Activated T-cell treated with anti-CD3 and anti-CD28 coated beads for 48 hours (primary cell): ENCODE measurements around the gene KDM6B.
"Not testable (repeated sequence)": the region's sequence is repeated elsewhere in the genome, so short reads cannot be mapped to it uniquely, and the experiment has no call there.

Experiments
- DNase-seq: peaks from one replicate; pipeline ENCODE4 v3.0.0-alpha.2; 2020; ENCODE audit warnings: low read depth

Gene KDM6B

DNA sequence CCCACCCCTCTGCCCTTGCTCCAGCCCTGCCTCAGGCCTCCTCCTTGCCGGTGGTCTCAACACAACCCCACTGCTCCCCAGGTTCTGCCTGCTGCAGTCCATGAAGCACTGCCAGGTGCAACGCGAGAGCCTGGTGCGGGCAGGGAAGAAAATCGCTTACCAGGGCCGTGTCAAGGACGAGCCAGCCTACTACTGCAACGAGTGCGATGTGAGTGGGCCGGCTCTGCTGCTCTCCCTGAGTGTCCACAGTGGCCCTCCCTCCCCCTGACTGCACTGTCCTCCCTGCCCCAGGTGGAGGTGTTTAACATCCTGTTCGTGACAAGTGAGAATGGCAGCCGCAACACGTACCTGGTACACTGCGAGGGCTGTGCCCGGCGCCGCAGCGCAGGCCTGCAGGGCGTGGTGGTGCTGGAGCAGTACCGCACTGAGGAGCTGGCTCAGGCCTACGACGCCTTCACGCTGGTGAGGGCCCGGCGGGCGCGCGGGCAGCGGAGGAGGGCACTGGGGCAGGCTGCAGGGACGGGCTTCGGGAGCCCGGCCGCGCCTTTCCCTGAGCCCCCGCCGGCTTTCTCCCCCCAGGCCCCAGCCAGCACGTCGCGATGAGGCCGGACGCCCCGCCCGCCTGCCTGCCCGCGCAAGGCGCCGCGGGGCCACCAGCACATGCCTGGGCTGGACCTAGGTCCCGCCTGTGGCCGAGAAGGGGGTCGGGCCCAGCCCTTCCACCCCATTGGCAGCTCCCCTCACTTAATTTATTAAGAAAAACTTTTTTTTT, 19.1 kb downstream of the KDM6B start:
- no peak for DNase-seq

DNA sequence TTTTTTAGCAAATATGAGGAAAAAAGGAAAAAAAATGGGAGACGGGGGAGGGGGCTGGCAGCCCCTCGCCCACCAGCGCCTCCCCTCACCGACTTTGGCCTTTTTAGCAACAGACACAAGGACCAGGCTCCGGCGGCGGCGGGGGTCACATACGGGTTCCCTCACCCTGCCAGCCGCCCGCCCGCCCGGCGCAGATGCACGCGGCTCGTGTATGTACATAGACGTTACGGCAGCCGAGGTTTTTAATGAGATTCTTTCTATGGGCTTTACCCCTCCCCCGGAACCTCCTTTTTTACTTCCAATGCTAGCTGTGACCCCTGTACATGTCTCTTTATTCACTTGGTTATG, 19.6 kb downstream of the KDM6B start:
- DNase-seq, result no peak

DNA sequence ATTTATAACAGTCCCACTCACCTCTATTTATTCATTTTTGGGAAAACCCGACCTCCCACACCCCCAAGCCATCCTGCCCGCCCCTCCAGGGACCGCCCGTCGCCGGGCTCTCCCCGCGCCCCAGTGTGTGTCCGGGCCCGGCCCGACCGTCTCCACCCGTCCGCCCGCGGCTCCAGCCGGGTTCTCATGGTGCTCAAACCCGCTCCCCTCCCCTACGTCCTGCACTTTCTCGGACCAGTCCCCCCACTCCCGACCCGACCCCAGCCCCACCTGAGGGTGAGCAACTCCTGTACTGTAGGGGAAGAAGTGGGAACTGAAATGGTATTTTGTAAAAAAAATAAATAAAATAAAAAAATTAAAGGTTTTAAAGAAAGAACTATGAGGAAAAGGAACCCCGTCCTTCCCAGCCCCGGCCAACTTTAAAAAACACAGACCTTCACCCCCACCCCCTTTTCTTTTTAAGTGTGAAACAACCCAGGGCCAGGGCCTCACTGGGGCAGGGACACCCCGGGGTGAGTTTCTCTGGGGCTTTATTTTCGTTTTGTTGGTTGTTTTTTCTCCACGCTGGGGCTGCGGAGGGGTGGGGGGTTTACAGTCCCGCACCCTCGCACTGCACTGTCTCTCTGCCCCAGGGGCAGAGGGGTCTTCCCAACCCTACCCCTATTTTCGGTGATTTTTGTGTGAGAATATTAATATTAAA, 20.2 kb downstream of the KDM6B start:
- no peak for DNase-seq

DNA sequence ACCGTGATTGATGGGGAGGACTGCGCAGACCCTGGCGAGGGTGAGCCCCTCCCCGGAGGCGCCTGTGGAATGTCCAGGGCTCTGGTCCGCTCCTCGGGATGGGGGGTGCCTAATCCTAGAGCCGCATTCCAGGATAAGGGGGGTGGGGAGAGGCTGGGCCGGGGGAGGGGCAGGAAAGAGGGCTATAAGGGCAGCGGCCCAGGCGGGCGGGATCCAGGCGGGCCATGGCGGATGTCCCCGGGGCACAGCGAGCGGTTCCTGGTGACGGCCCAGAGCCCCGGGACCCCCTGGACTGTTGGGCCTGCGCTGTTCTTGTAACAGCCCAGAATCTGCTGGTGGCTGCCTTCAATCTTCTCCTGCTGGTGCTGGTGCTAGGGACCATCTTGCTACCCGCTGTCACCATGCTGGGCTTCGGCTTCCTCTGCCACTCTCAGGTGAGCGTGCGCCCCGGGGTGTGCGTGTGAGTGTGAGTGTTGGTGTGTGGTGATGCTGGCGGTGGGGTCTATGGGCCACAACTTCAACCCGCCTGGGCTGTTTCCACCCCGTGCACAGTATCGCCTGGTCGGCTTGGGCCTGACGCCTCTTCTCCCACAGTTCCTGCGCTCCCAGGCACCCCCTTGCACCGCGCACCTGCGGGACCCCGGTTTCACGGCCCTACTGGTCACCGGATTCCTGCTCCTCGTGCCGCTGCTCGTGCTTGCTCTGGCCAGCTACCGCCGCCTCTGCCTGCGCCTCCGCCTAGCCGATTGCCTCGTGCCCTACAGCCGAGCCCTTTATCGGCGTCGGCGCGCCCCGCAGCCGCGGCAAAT, 21.0 kb downstream of the KDM6B start, which contains the start of gene TMEM88:
TMEM88 (plus strand) TSS at position 216 of the 809 bp plus-strand sequence; CDS start at position 225, 9 bp downstream.
- DNase-seq, result no peak

DNA sequence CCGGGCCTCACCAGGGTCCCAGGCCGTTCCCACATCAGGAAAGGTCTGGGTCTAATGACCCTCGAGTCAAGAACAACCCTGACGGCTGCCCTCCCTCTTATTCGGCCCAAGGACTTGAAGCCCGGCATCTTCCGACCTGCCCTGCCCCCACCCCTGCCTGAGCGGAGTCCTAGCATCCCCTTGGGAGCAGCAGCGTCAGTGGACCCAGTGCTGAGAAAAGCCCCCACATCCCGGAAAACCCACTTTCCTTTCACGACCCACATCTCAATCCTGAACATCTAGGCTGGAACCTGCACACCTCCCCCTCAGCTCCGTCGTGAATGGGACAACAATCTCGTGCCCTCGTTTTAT, 21.6 kb downstream of the KDM6B start:
- no peak for DNase-seq

DNA sequence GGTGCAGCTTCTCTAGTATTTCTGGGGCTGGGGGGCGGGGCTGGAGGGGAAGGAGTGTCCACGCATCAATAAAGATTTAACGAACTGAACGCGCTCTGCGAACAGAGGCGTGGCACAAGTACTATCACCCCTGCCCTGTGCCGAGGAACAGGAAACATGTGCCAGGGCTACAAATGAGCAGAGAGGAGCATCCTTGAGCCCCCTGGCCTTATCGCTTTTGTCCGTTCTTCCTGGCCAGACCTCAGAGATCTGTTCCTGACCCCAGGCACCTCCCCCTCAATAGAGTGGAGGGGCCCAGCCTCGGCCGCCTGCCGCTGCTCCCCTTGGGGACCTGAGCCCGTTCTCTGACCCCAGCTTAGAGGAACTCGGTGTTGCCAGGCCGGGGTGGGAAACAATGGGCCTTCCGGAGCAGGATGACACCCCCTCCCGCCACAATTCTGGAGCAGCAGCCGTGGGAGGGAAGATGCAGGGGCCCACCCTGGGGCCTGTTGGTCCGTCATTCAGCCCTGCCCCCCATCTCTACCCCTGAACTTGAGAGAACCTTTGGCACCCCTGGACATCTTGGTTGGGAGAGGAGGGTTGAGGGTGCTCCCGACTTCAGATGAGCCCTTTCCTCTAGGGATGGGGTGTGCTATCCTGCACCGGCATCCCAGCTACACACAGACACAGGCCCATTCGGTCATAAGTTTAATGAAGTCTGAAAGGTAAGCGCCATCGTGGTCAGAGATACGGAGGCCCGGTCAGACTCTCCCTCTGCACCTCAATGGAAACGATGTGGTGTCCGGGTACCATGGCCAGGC, 22.2 kb downstream of the KDM6B start:
- DNase-seq, result no peak

DNA sequence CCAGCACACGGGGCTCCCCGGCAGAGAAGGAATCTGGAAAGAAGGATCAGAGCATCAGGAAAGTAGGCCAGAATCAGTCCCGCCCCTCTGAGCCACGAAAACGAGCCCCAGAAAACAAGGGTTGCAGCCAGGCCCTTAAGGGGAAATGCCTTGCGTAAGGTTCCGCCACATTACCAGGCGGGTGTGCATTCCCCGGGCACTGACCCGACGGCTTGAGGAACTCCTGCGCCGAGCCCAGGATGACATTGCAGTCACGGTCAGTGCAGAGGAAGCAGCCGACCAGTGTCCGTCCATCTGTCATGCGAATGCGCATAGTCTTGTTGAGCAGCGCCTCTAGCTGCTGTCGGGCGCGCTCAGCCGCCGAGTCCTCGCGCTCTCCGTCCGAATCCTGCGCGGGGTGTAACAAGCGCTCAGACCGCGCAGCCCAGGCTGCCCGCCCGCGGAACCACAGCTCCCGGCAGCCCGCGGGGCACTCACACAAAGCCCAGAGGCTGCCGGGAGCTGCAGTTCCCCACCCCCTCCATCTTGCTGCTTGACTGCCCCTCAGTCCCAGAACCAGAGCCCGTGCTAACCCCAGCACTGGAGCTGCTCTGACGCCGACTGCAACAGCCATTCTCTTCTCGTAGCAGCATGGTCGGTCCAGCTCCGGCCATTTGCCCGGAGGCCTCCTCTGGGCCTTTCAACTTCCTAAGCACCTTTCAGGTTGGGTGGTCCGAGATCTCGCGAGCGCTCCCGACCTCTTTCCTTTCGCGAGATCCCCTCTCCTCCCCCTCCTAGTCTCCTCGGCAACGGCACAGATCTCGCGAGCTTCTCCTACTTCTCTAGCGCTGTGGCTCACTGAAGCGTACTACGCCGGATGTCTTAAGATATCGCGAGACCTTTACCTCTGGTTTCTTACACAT, 23.0 kb downstream of the KDM6B start, which contains the start of gene NAA38:
NAA38 (minus strand) TSS at position 749 of the 902 bp plus-strand sequence; CDS start at position 653, 96 bp downstream.
- DNase-seq, result peak; percentile 87

DNA sequence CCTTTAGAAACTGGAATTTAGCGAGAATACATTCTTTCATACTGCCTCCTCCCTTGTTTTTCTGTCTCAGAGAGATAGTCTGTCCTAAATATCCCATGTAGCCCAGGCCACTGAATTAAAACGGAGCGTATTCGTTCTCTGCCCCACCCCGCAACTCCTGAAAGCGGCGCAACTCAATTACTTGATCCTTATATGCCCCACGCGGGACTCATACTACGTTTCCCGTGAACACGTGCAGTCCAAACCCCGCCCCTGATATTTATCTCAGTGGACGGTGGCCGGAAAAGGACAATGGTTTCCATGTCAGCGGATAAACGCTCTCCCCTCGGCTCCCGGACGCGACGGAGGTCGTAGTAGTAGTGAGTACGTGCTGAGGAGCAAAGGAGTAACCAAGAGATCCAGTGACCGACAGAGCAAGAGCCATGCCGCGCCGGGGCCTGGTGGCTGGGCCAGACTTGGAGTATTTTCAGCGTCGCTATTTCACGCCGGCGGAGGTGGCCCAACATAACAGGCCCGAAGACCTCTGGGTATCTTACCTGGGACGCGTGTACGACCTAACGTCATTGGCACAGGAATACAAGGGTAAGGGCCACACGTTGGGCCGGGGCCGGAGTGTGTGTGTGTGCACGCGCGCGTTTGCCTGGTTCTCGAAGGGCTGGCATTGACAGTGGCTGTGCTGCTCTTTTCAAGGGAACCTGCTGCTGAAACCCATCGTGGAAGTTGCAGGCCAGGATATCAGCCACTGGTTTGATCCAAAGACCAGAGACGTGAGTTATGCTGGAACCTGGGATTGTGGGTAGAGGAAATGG, 23.9 kb downstream of the KDM6B start, which contains the start of gene CYB5D1:
CYB5D1 (plus strand) TSS at position 291 of the 809 bp plus-strand sequence; CDS start at position 423, 132 bp downstream.
- peak; percentile 80 for DNase-seq

DNA sequence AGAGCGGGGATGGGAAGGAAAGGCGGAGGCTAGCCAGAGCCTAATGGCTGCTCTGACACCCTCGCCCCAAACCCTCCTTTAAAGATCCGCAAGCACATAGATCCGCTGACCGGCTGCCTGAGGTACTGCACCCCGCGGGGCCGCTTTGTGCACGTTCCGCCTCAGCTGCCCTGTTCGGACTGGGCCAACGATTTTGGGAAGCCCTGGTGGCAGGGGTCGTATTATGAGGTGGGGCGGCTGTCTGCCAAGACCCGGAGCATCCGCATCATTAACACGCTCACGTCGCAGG, 24.4 kb downstream of the KDM6B start:
- no peak for DNase-seq

DNA sequence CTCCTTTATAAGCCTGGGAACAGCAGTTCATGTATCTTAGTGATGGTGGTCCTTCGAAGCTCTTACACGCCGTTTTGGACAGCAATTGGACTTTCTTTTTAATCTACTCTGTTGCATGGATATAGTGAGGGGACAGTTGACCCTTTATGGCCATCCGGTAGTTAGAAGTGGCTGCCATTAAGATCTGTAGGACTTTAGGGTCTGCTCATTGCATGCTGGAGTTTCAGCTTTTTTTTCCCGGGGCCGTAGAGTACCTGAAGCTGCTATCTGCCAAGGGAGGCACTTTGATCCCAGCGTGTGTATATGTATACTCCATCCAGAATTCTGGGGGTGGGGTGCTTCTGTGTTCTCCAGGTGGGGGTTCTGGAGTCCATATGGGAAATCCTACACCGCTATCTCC, 25.0 kb downstream of the KDM6B start:
- no peak for DNase-seq

DNA sequence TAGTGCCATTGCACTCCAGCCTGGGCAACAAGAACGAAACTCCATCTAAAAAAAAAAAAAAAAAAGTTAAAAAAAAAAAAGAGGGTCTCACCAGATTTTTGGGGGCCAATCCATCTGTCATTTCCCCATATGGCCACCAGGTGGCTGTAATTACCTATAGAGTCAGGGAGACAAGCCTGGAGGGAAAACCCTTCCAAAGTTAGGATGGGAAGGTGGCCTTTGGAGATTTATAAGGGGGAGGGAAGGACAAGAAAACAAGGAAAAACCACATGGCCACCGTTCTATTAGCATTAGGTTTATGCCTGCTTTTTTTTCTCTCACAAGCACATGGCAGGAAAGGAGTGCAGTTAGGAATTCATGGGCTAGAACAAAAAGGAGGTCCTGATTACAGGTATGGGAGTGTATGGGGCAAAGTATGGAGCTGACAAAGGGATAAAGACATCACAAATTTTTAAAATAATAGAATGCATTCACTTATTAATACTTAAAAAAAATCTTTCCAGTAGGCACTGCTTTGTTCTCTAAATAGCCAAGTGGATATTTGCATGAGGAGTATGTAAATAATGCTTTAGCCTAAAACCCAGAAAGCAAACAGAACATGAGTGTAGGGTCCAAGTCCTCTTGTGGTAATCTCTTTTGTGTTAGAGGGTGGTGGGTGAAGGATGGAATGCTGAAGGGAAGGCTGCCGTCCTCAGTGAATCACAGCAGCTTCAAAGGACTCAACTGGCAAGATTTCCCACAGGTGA, 28.8 kb downstream of the KDM6B start:
- no peak for DNase-seq

DNA sequence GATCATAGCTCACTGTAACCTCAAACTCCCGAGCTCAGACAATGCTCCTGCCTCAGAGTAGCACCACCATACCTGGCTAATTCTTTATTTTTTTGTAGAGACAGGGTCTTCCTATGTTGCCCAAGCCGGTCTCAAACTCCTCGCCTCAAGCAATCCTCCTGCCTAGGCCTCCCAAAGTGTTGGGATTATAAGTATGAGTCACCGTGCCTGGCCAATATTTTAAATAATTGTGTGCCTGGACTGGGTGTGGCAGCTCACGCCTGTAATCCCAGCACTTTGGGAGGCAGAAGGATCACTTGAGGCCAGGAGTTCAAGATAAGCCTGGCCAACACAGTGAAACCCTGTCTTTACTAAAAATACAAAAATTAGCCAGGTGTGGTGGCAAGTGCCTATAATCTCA, 30.4 kb downstream of the KDM6B start:
- DNase-seq, result not testable (repeated sequence)

DNA sequence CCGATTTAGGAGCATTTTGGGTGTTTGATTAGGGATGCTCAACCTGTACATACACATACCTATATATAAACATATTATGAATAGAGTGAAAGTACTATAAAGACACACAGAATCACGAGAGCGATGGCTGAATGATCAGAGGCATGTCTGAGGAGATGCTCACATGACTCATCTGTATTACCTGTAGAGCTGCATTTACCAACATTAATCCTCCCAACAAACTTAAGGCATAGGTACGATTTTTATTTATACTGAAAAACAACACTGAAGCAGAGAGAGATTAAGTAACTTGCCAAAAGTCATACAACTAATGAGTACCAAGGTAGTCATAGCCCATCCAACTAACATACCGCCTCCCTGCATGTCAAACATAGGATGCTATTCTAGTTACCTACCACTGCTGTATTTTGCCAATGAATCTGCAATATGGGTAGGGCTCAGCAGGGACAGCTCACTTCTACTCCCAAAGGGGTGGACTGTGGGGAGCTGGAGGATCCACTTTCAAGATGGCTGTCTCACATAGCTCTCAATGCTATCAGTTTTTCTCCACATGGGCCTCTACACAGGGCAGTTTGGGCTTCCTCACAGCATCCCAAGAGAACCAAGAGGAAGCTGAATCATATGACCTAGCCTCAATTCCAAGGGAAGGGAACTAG, 31.1 kb downstream of the KDM6B start:
- DNase-seq, result no peak

DNA sequence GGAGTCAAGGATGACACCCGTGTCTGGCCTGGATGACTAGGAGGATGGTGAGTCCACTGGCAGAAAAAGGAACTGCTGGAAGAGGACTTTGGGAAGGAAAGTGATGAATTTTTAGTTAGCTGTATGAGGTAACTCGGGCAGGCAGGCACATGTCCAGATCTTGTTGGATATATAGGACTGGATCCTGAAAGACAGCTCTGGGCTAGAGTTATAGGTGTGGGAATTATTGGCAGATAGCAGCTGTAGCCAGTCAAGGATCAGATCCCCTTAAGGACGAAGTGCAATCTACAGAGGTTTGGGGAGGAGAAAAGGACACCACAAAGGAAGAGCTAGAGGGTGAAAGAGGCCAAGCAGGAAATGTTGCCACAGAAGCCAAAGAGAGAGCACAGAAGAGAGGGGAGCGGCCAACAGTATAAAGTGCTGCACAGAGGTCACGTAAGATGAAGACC, 33.9 kb downstream of the KDM6B start:
- no peak for DNase-seq

DNA sequence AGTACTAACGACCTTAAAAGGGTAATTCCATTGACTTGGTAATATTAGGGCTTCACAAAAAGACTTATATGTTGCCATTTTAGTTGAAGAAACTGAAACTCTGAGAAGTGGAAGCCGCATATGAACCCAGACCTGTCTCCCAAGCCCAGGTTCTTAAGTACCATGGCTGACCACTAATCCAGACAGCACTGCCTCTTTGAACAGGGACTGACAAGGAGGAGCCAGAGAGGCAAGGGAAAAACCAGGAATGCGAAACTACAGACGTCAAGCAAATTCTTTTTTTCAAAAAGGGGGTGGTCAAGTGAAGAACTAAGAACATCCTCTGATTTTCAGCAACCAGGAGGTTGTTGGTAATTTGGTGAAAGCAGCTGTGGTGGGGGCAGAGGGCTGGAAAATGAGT, 39.0 kb downstream of the KDM6B start:
- no peak for DNase-seq

DNA sequence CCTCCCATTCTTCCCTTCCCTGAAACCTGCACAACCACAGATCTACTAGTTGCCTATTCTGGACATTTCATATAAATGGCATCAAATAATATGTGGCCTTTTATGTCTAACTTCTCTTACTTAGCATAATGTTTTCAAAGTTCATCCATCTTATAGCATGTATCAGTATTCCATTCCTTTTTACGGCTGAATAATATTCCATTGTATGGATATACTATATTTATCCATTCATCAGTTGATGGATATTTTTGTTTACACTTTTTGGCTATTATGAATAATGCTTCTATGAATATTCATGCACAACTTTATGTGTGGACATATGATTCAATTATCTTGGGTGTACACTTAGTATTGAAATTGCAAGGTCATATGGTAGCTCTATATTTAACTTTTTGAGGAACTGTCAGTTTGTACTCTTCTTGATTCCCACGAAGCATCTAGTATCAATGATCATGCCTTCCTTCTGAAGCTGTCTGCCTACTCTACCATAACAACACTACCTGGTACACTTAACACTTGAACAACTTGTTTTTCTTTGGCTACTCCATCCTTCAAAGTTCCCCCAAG, 41.9 kb downstream of the KDM6B start:
- no peak for DNase-seq

DNA sequence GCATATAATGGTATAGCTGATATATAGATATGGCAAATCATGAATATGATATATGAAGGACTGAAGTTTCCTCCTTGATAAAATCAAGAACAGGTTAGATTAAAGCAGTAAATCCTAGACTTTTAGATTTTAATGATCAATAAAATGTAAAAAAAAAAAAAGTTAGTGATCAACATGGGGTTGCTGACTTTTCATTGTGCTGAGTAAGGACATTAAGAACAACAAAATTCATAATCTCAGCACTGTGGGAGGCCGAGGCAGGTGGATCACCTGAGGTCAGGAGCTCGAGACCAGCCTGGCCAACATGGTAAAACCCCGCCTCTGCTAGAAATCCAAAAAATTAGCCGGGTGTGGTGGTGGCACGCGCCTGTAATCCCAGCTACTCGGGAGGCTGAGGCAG, 44.2 kb downstream of the KDM6B start:
- no peak for DNase-seq
